A549 (cell line): Measurements from ENCODE around the gene FOXO1. TPM values are rescaled to one million over a fixed set of nuclear protein-coding genes. Genes with fewer than 3 reads are reported as not detected.

Source experiments
- ATAC-seq, 2 experiments: fragments of 200-7000 bp in 1 of 2; fragments of >200 bp in 1 of 2; cut with Nextera tagmentation in 1 of 2; cut with Tn5 transposase in 1 of 2; 3 replicates each; pipeline versions ENCODE4 v1.8.0 to v1.9.1; 2018 to 2020; ENCODE audit warnings: mild to moderate bottlenecking in 1 of 2, moderate library complexity in 1 of 2
- CTCF ChIA-PET: fragments of 300-600 bp; sonication (Branson Sonifier 250); formaldehyde crosslinking; extraction: SDS; loops from one replicate; lab custom pipeline; 2021; ENCODE audit warnings: antibody characterized with exemption, inconsistent platforms; lab: Yijun Ruan, JAX
- POLR2A ChIA-PET: fragments of 350-600 bp; formaldehyde crosslinking; extraction: SDS; loops from one replicate; lab custom pipeline; 2021; ENCODE audit warnings: antibody characterized with exemption, inconsistent platforms; lab: Yijun Ruan, JAX
- DNase-seq, 2 experiments: peaks; one replicate each; pipeline versions ENCODE4 v3.0.0 to v3.0.0-alpha.2; 2011 to 2016; ENCODE audit warnings: low read depth in 1 of 2, low spot score in 1 of 2
- FAIRE-seq: peaks from 2 replicates; lab custom pipeline; 2011; peaks lifted over from hg19 to GRCh38; lab: Jason Lieb, UNC
- H3K27ac ChIP-seq, 2 experiments: fragments of >200 bp; sonication (Bioruptor Twin); formaldehyde crosslinking; 3 replicates each; pipeline ENCODE4 v1.5.1; 2016 to 2017
- H3K4me1 ChIP-seq: fragments of >200 bp; sonication (Bioruptor Twin); formaldehyde crosslinking; 3 replicates; pipeline ENCODE4 v1.6.1; 2016
- H3K4me2 ChIP-seq: fragments of >200 bp; sonication (Bioruptor Twin); formaldehyde crosslinking; 3 replicates; pipeline ENCODE4 v1.6.1; 2016
- H3K4me3 ChIP-seq: fragments of >200 bp; sonication (Bioruptor Twin); formaldehyde crosslinking; 3 replicates; pipeline ENCODE4 v1.5.1; 2016
- H3K9me3 ChIP-seq: fragments of >200 bp; sonication (Bioruptor Twin); formaldehyde crosslinking; 3 replicates; pipeline ENCODE4 v1.6.1; 2016
- ATOH8 ChIP-seq: fragments of 250-450 bp; sonication (Bioruptor Pico); IDR thresholded peaks from 2 replicates; pipeline ENCODE4 v1.5.0; 2020; ENCODE audit warnings: low read depth, mild to moderate bottlenecking, moderate library complexity
- BCL3 ChIP-seq: fragments of >200 bp; sonication (Bioruptor Twin); formaldehyde crosslinking; IDR thresholded peaks from 3 replicates; pipeline ENCODE4 v1.6.1; 2016
- CEBPB ChIP-seq, 2 experiments: fragments of >200 bp in 1 of 2; sonication (Bioruptor Twin) in 1 of 2; formaldehyde crosslinking in 1 of 2; IDR thresholded peaks; 2 replicates each; pipeline ENCODE4 v1.6.1; 2012 to 2016
- CHD4 ChIP-seq: fragments of 200-600 bp; sonication (generic); IDR thresholded peaks from 2 replicates; pipeline ENCODE4 v1.6.1; 2016; ENCODE audit warnings: antibody characterized with exemption, mild to moderate bottlenecking, borderline replicate concordance
- CTCF ChIP-seq: fragments of >200 bp; sonication (Bioruptor Twin); formaldehyde crosslinking; IDR thresholded peaks from 3 replicates; pipeline ENCODE4 v1.5.1; 2016
- E2F6 ChIP-seq: IDR thresholded peaks from 2 replicates; pipeline ENCODE4 v1.6.1; 2012; ENCODE audit warnings: low read depth, borderline replicate concordance
- EHMT2 ChIP-seq: fragments of 200-600 bp; sonication (generic); IDR thresholded peaks from 2 replicates; pipeline ENCODE4 v1.6.1; 2016; ENCODE audit warnings: antibody characterized with exemption, low read depth, mild to moderate bottlenecking, moderate library complexity
- ESRRA ChIP-seq: fragments of 150-350 bp; IDR thresholded peaks from 2 replicates; pipeline ENCODE4 v1.6.1; 2014; ENCODE audit warnings: mild to moderate bottlenecking, low read length, borderline replicate concordance
- FOSB ChIP-seq: fragments of 250-450 bp; sonication (Bioruptor Pico); IDR thresholded peaks from 2 replicates; pipeline ENCODE4 v1.5.0; 2020; ENCODE audit warnings: mild to moderate bottlenecking, moderate library complexity
- GATA3 ChIP-seq: IDR thresholded peaks from 2 replicates; pipeline ENCODE4 v1.6.1; 2012; ENCODE audit warnings: borderline replicate concordance
- HDAC2 ChIP-seq: fragments of 200-600 bp; sonication (generic); IDR thresholded peaks from 2 replicates; pipeline ENCODE4 v1.6.1; 2016
- HMGXB4 ChIP-seq: fragments of 250-450 bp; sonication (Bioruptor Pico); IDR thresholded peaks from 2 replicates; pipeline ENCODE4 v1.5.0; 2021; ENCODE audit warnings: mild to moderate bottlenecking, moderate library complexity, borderline replicate concordance
- HOXB13 ChIP-seq: fragments of 250-450 bp; sonication (Bioruptor Pico); IDR thresholded peaks from 2 replicates; pipeline ENCODE4 v1.5.0; 2020; ENCODE audit warnings: low read depth, mild to moderate bottlenecking, moderate library complexity
- HOXB5 ChIP-seq: fragments of 250-450 bp; sonication (Bioruptor Pico); IDR thresholded peaks from 2 replicates; pipeline ENCODE4 v1.5.0; 2020; ENCODE audit warnings: mild to moderate bottlenecking, moderate library complexity
- JUNB ChIP-seq: fragments of >200 bp; sonication (Bioruptor Twin); formaldehyde crosslinking; IDR thresholded peaks from 2 replicates; pipeline ENCODE4 v1.6.1; 2016
- MAZ ChIP-seq: fragments of 150-350 bp; IDR thresholded peaks from 2 replicates; pipeline ENCODE4 v1.6.1; 2014; ENCODE audit warnings: antibody characterized with exemption, low read depth, low read length, borderline replicate concordance
- NFE2L2 ChIP-seq: fragments of 150-350 bp; conservative IDR thresholded peaks from 2 replicates; pipeline ENCODE4 v1.6.1; 2014; ENCODE audit warnings: low read length
- RARB ChIP-seq: fragments of 250-450 bp; sonication (Bioruptor Pico); IDR thresholded peaks from 2 replicates; pipeline ENCODE4 v1.8.0; 2021; ENCODE audit warnings: mild to moderate bottlenecking, moderate library complexity
- RFX5 ChIP-seq: fragments of 450-650 bp; IDR thresholded peaks from 2 replicates; pipeline ENCODE4 v1.7.1; 2014; ENCODE audit warnings: antibody characterized with exemption, mild to moderate bottlenecking, moderate library complexity
- RNF2 ChIP-seq: fragments of 200-600 bp; sonication (generic); IDR thresholded peaks from 2 replicates; pipeline ENCODE4 v1.6.1; 2016; ENCODE audit warnings: low read depth, mild to moderate bottlenecking, antibody characterized with exemption, moderate library complexity, borderline replicate concordance
- SREBF2 ChIP-seq: fragments of 450-650 bp; IDR thresholded peaks from 2 replicates; pipeline ENCODE4 v1.6.1; 2014; ENCODE audit warnings: mild to moderate bottlenecking, moderate library complexity
- ZC3H11A ChIP-seq: fragments of 450-650 bp; IDR thresholded peaks from 2 replicates; pipeline ENCODE4 v1.6.1; 2014; ENCODE audit warnings: antibody characterized with exemption, mild to moderate bottlenecking
- ZFP36 ChIP-seq: fragments of 450-650 bp; IDR thresholded peaks from 2 replicates; pipeline ENCODE4 v1.6.1; 2014; ENCODE audit warnings: borderline replicate concordance; ENCODE audit not compliant: partially characterized antibody
- ZNF302 ChIP-seq: fragments of 250-450 bp; sonication (Bioruptor Pico); IDR thresholded peaks from 2 replicates; pipeline ENCODE4 v1.9.0; 2021; ENCODE audit warnings: inconsistent platforms, mild to moderate bottlenecking, moderate library complexity
- whole genome bisulfite sequencing: methylation state at CpG from one replicate; pipeline ENCODE4 v1.1.6; 2017; ENCODE audit errors: missing lambda C conversion rate; 5-methylcytosine and 5-hydroxymethylcytosine counted together
- polyA plus RNA-seq, 4 experiments: library from polyadenylated mRNA; depleted of rRNA in 3 of 4; stranded (reverse); fragments of >200 nt; fragmentation: RNase III in 1 of 4; extraction: RNeasy Plus Mini Kit Qiagen cat#74134 plus additional on column Dnase treatment in 1 of 4; gene quantifications; 2 replicates in 3 of 4; 3 replicates in 1 of 4; pipeline ENCODE4 v1.2.3, GENCODE V29; 2011 to 2017

FOXO1 gene
- polyA plus RNA-seq, 2 of the 4 experiments (the other 2 are of a cell fraction) = 2.2 to 3.6 TPM

GRCh38 chr13:40572961-40573360, 93.5 kb downstream of the FOXO1 start (continued):
- TF ChIP-seq HMGXB4 (CRISPR knock-in tag) (no peak), CEBPB (IDR thresholded peaks at IDR 0.05) (no peak), HDAC2 (no peak), RFX5 (no peak), HOXB5 (no peak), RNF2 (no peak), CTCF (no peak), BCL3 (no peak)

GRCh38 chr13:40571338-40571963, 95.0 kb downstream of the FOXO1 start:
- no peak overlapping the region for H3K27ac ChIP-seq
- TF ChIP-seq JUNB (no peak), ZC3H11A (no peak), FOSB (CRISPR knock-in tag) (no peak), GATA3 (no peak), ZFP36 (no peak)
- no peak for ATAC-seq
- no peak overlapping the region for H3K4me2 ChIP-seq
- 96% methylated on average over 6 of the region's 6 CpGs for WGBS
- FAIRE-seq = no peak
- no peak for DNase-seq
- POLR2A ChIA-PET = no interaction called here
- H3K4me3 ChIP-seq = no peak overlapping the region
- CTCF ChIA-PET = no interaction called here
- no peaks in the 10 kb centered on the region for H3K9me3 ChIP-seq
- H3K4me1 ChIP-seq = no peaks in the 10 kb centered on the region

GRCh38 chr13:40570930-40571329, 95.5 kb downstream of the FOXO1 start:
- DNase-seq (no peak), ATAC-seq (no peak), FAIRE-seq (no peak)
- ChIA-PET POLR2A (no interaction called here), CTCF (no interaction called here)
- H3K4me2 ChIP-seq = no peak overlapping the region
- no peaks in the 10 kb centered on the region for H3K9me3 ChIP-seq
- WGBS = 94% methylated on average over 4 of the region's 4 CpGs
- TF ChIP-seq RARB (no peak), MAZ (no peak), GATA3 (no peak), CTCF (no peak), SREBF2 (no peak), EHMT2 (no peak), E2F6 (no peak), HOXB13 (CRISPR knock-in tag) (no peak), NFE2L2 (no peak), ZNF302 (CRISPR knock-in tag) (no peak), CHD4 (no peak), ESRRA (no peak), ATOH8 (CRISPR knock-in tag) (no peak)
- no peak overlapping the region for H3K4me3 ChIP-seq
- H3K27ac ChIP-seq = no peak overlapping the region
- H3K4me1 ChIP-seq = no peaks in the 10 kb centered on the region
